ENCODE data around the gene CBY3.
"Not testable (repeated sequence)": the region's sequence is repeated elsewhere in the genome, so short reads cannot be mapped to it uniquely, and the experiment has no call there.

The CBY3 gene

GRCh38 chr5:179680780-179681401 lies at the start of gene CBY3:
Gene CBY3, minus strand, starts transcription at chr5:179681034. Its CDS starts 116 bp downstream, at chr5:179680918.
- DNase-seq = no peak

GRCh38 chr5:179730356-179730755 lies 49.5 kb upstream of the CBY3 start:
- DNase-seq = no peak

GRCh38 chr5:179729727-179730126 lies 48.9 kb upstream of the CBY3 start:
- no peak for DNase-seq

GRCh38 chr5:179729303-179729702 lies 48.5 kb upstream of the CBY3 start:
- no peak for DNase-seq

DNA sequence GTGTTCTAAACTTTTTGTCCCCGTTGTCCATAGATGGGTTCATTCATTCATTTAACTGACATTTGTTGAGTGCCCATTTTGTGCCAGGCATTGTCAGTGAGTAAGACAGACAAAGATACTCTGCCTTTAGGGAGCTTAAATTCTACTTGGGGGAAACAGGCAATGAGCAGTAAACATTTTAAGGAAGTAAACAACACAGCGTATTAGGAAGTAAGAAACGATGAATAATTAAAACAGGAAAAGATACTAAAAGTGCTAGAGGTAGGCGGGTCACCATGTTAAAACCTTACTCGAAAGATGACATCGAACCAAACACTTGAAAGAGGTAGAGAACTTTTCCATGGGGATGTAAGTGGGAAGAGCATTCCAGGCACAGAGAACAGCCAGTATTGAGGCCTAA lies 46.3 kb upstream of the CBY3 start:
- no peak for DNase-seq

- no peak for DNase-seq
Observed at GRCh38 chr5:179724163-179724562, 43.3 kb upstream of the CBY3 start.

GRCh38 chr5:179720222-179720621 lies 39.4 kb upstream of the CBY3 start:
- DNase-seq = no peak

- DNase-seq = peak; percentile 75
Observed at GRCh38 chr5:179716286-179716685, 35.5 kb upstream of the CBY3 start.

DNA sequence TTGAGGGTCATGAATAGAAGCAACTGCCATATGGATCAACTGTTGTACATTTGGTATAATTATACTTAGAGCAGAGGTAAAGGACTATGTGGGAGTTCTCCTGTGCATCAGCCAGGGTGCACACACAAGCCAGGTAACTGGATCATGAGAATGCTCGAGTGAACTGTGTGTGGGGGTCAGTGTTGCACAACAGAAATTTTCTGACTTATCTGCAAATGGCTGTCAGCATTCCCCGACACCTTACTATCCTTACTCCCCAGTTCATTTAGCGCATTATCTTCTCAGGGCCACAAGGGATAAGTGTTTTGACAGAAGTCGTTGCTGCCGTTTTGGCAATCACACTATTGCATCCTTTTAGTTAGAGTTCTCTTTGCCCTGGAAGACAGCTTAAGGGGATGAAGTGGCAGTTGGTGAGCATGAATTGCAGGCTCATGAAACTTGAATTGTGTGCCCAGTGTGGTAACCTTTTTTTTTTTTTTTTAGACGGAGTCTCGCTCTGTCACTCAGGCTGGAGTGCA lies 19.6 kb upstream of the CBY3 start:
- DNase-seq = peak; percentile 81

DNA sequence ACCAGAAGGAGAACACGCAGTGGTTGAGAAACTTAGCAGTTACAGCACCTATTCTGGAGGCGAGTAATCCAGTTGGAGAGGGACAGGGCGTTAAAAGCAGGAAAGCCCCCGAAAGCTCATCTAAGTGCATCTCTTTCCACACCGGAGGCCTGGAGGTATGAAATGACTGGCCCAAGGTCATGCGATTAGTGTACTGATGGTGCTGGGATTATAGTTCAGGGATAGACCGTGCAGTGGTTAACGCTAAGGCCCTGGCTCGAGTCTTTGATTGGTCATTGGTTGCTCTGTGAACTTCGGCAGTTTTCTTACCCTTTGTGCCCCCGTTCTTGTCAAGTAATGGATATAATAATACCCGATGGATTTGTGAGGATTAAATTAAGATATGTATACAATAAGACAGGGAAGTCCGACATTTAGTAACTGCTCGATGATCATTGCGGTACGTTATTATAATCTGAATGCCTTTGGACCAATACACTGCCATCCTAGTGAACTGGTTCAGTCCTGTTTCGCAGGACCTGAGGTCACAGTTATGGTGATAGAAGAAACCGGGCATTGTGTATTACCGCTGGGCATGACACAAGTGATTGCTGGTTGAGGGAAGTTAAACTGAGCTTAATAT lies 18.9 kb upstream of the CBY3 start:
- DNase-seq = peak; percentile 68

- no peak for DNase-seq
Observed at GRCh38 chr5:179698935-179699615, 18.2 kb upstream of the CBY3 start, which contains the start of gene CANX. Gene CANX, plus strand, starts transcription at chr5:179698967. Its CDS starts 6,715 bp downstream, at chr5:179705682.

GRCh38 chr5:179697993-179698934 lies 17.4 kb upstream of the CBY3 start:
- DNase-seq = peak; percentile 99

GRCh38 chr5:179697543-179697942 lies 16.7 kb upstream of the CBY3 start:
- DNase-seq = not testable (repeated sequence)

- no peak for DNase-seq
Observed at GRCh38 chr5:179697108-179697507, 16.3 kb upstream of the CBY3 start.

GRCh38 chr5:179696603-179697002 lies 15.8 kb upstream of the CBY3 start:
- DNase-seq = no peak

DNA sequence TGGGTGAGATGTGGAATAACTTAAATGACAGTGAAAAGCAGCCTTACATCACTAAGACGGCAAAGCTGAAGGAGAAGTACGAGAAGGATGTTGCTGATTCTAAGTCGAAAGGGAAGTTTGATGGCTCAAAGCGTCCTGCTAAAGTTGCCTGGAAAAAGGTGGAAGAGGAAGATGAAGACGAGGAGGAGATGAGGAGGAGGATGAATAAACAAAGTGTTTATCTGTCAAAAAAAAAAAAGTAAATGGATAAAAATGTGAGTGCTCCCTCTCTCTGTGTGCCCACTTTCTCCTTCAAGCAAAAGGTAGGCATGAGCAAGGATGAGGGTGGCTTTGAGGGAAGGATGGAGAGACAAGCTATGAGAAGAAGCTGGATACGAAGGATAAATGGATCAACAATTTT lies 13.7 kb upstream of the CBY3 start:
- DNase-seq = no peak

- not testable (repeated sequence) for DNase-seq
Observed at GRCh38 chr5:179689212-179689611, 8.4 kb upstream of the CBY3 start.

DNA sequence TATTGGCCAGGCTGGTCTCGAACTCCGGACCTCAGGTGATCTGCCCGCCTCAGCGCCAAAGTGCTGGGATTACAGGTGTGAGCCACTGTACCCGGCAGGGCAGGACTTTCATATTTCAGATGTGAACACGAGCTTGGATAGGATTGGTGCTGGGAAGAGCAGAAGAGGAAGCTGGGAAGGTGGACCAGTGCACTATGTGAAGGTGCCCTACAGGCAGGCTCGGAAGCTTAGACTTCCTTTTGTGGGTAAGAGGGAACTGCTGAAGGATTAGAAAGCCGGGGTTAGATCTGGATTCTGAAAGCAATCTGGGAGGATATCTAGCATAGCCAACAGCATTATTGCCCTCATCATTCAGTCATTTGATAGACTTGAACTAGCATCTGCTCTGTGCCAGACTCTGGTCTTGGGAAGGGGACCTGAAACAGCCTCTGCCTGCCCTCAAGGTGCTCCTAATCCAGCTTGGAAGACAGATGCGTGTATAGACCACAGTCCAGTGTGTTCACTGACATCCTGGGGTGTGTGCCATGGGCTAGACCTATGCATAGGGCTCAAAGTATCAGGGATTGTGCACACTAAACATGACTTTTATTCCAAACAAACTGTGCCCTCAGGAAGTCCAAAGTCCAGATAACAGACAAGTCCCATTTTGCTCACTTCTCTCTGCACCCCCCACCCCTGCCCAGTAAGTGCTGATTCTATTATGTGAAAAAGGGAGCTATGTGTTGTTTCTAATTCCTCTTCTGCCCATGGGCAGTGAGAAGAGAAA lies 637 bp downstream of the CBY3 start:
- DNase-seq = no peak

GRCh38 chr5:179679014-179679674 lies 1.7 kb downstream of the CBY3 start:
- DNase-seq = peak; percentile 88

- DNase-seq = peak; percentile 97
Observed at GRCh38 chr5:179678223-179679013, 2.4 kb downstream of the CBY3 start.

- DNase-seq = peak; percentile 78
Observed at GRCh38 chr5:179668391-179668790, 12.4 kb downstream of the CBY3 start.

Data from hematopoietic multipotent progenitor cell treated with erythropoietin and hydrocortisone succinate and interleukin-3 and kit ligand, for 8 days (in vitro differentiated cells).